Mammary epithelial cell (primary cell): Measurements from ENCODE around the gene CDKN1A.

ENCODE experiments used
- CTCF ChIP-seq, 2 donors: IDR thresholded peaks in 1 of 2; conservative IDR thresholded peaks in 1 of 2; 2 replicates each; pipeline ENCODE4 v1.5.1; 2011 to 2012; ENCODE audit warnings: inconsistent platforms in 2 of 2, low read length in 2 of 2, mild to moderate bottlenecking in 2 of 2, control low read depth in 1 of 2, low read depth in 1 of 2; ENCODE audit not compliant: insufficient read depth in 1 of 2; ENCODE audit errors: extremely low read depth in 1 of 2
- EZH2 ChIP-seq: IDR thresholded peaks from 2 replicates; pipeline ENCODE4 v1.6.1; 2012; ENCODE audit warnings: low read length, inconsistent platforms, borderline replicate concordance

GRCh38 chr6:36650848-36651478 lies 27.6 kb upstream of the CDKN1A start:
- TF ChIP-seq CTCF (conservative IDR thresholded peaks at IDR 0.05 in 1 of 2, IDR thresholded peaks at IDR 0.05 in 1 of 2; ENCODE audit: extremely low read depth in 1 of 2, insufficient read depth in 1 of 2, low read depth in 1 of 2, low read length in 2 of 2): no peak
- TF ChIP-seq EZH2: no peak
